Measurements from ENCODE around the gene MRPL16.

DNA sequence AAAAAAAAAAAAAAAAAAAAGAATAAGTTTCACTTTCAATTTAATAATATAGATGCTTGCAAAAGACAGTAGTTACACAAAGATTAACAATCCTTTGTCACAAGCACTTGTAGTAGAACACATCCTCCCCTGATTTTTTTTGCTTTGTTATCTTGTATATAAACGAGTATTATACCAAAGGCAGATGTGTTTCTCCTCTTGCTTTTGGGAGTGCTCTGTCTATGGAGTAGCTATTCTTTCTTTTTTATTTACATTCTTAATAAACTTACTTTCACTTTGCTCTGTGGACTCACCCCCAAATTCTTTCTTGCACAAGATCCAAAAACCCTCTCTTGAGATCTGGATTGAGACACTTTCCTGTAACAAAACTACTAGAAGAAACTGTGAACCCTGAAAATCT lies 3.4 kb upstream of the MRPL16 start:
- no peak for TF ChIP-seq POLR2A (IDR thresholded peaks at IDR 0.05)
- no peak for TF ChIP-seq CTCF (IDR thresholded peaks at IDR 0.05)
- no peak for TF ChIP-seq EP300 (IDR thresholded peaks at IDR 0.05)

All from ovary (tissue), 3 donors.